Loucy (cell line): ENCODE data around the gene NDUFAB1.

Source experiments
- EZH2phosphoT487 ChIP-seq: fragments of 200-600 bp; IDR thresholded peaks from 2 replicates; pipeline ENCODE4 v1.6.1; 2018; ENCODE audit warnings: antibody characterized with exemption, mild to moderate bottlenecking, moderate library complexity, borderline replicate concordance
- TF ChIP-seq, protein P1 (sequence below): fragments of 200-600 bp; sonication (generic); conservative IDR thresholded peaks from 2 replicates; pipeline ENCODE4 v1.5.1; 2014; ENCODE audit warnings: mild to moderate bottlenecking, antibody characterized with exemption, low read length

DNA sequence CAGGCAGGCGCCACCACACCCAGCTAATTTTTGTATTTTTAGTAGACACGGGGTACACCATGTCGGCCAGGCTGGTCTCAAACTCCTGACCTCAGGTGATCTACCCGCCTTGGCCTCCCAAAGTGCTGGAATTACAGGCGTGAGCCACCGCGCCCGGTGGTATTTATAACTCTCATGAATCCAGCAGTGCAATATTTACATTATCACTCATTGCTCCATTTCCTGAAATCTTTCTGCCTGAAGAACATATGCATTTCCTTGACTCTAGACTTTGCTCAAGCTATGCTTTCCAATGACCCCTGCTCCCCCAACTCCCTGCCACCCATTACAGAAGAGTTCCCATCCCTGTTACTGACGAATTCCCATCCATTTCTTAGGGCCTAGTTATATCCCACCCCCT lies 19.7 kb upstream of the NDUFAB1 start:
- TF ChIP-seq, protein P1, sequence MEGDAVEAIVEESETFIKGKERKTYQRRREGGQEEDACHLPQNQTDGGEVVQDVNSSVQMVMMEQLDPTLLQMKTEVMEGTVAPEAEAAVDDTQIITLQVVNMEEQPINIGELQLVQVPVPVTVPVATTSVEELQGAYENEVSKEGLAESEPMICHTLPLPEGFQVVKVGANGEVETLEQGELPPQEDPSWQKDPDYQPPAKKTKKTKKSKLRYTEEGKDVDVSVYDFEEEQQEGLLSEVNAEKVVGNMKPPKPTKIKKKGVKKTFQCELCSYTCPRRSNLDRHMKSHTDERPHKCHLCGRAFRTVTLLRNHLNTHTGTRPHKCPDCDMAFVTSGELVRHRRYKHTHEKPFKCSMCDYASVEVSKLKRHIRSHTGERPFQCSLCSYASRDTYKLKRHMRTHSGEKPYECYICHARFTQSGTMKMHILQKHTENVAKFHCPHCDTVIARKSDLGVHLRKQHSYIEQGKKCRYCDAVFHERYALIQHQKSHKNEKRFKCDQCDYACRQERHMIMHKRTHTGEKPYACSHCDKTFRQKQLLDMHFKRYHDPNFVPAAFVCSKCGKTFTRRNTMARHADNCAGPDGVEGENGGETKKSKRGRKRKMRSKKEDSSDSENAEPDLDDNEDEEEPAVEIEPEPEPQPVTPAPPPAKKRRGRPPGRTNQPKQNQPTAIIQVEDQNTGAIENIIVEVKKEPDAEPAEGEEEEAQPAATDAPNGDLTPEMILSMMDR: no peak
- TF ChIP-seq EZH2phosphoT487: no peak
